ENCODE data around the gene LANCL3. TPM values are rescaled to one million over a fixed set of nuclear protein-coding genes. Genes with fewer than 3 reads are reported as not detected.

Gene LANCL3
- total RNA-seq, 1 experiment from 2014 or later = 0.03 TPM

GRCh38 chrX:37712458-37712857, 141.0 kb downstream of the LANCL3 start:
- H3K4me1 ChIP-seq (replicated peaks) = peaks cover 7% of the 10 kb centered on the region; the same call in 1 of the 2 replicates
- H3K27ac ChIP-seq = 0 out of 2 replicates have a peak overlapping the region, but pooled peaks have one; percentile 13
- H3K27me3 ChIP-seq (replicated peaks) = no peaks in the 10 kb centered on the region
- no peaks in the 10 kb centered on the region for H3K9me3 ChIP-seq (replicated peaks)
- H3K4me3 ChIP-seq = no peak overlapping the region
- DNase-seq (ENCODE audit: low read depth in 1 of 2, low spot score in 2 of 2) = peak; percentile 22 to 36
- H3K36me3 ChIP-seq = no peaks in the 10 kb centered on the region

- Histone ChIP-seq H3K9me3 (replicated peaks) (no peaks in the 10 kb centered on the region), H3K36me3 (no peaks in the 10 kb centered on the region), H3K27ac (no peak overlapping the region), H3K4me3 (no peak overlapping the region), H3K27me3 (replicated peaks) (no peaks in the 10 kb centered on the region), H3K4me1 (replicated peaks) (peaks cover 7% of the 10 kb centered on the region; the same call in 1 of the 2 replicates)
- DNase-seq (ENCODE audit: low read depth in 1 of 2, low spot score in 2 of 2) = no peak
Observed at GRCh38 chrX:37714479-37714878, 143.0 kb downstream of the LANCL3 start.

DNA sequence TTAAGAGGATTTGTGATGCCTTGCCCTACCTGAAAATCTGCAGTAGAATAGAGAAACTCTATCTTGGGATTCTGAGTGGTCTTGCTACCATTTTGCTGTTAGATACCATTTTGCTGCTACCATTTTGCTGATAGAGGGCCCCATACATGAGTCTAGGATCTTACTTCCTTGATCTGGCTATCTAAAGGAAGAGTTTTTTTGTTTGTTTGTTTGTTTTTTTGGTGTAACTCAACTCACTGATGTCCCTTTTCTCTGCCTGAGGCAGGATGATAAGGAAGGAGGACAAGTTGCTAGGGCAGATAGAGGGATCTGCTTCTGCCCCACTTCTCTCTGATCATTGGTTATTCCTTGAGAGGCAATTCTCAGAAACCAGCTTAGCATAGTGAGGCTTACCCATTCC, 145.1 kb downstream of the LANCL3 start:
- Histone ChIP-seq H3K4me3 (no peak overlapping the region), H3K4me1 (replicated peaks) (peaks cover 7% of the 10 kb centered on the region; the same call in 1 of the 2 replicates), H3K27ac (no peak overlapping the region), H3K36me3 (no peaks in the 10 kb centered on the region), H3K9me3 (replicated peaks) (no peaks in the 10 kb centered on the region), H3K27me3 (replicated peaks) (no peaks in the 10 kb centered on the region)
- DNase-seq (ENCODE audit: low read depth in 1 of 2, low spot score in 2 of 2) = no peak

GRCh38 chrX:37717708-37718107, 146.2 kb downstream of the LANCL3 start:
- H3K9me3 ChIP-seq (replicated peaks) = no peaks in the 10 kb centered on the region
- H3K36me3 ChIP-seq = no peaks in the 10 kb centered on the region
- no peaks in the 10 kb centered on the region for H3K27me3 ChIP-seq (replicated peaks)
- H3K4me1 ChIP-seq (replicated peaks) = peaks cover under 1% of the 10 kb centered on the region; the same call in 1 of the 2 replicates
- no peak for DNase-seq (ENCODE audit: low read depth in 1 of 2, low spot score in 2 of 2)
- no peak overlapping the region for H3K27ac ChIP-seq
- H3K4me3 ChIP-seq = no peak overlapping the region

DNA sequence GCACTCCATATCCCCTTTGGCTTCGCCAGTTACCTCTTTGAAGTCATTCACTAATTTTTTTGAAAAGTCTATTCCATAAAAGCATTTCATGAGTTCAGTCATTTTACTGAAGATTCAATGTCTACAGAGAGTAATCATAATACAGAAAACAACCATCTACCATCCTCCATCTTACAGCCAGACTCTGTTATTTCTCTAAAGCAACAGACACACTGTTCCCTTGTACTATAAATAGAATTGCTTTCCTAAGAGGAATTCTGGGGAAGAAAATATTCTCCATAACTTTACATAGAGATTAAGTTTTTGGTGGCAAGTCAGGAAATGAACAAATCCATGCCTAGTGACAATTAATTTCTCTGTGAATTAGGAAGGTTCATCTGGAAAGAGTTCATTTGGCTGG, 151.1 kb downstream of the LANCL3 start:
- H3K27ac ChIP-seq = no peak overlapping the region
- no peaks in the 10 kb centered on the region for H3K4me1 ChIP-seq (replicated peaks)
- H3K4me3 ChIP-seq = no peak overlapping the region
- no peaks in the 10 kb centered on the region for H3K9me3 ChIP-seq (replicated peaks)
- no peak for DNase-seq (ENCODE audit: low read depth in 1 of 2, low spot score in 2 of 2)
- no peaks in the 10 kb centered on the region for H3K27me3 ChIP-seq (replicated peaks)
- no peaks in the 10 kb centered on the region for H3K36me3 ChIP-seq

DNA sequence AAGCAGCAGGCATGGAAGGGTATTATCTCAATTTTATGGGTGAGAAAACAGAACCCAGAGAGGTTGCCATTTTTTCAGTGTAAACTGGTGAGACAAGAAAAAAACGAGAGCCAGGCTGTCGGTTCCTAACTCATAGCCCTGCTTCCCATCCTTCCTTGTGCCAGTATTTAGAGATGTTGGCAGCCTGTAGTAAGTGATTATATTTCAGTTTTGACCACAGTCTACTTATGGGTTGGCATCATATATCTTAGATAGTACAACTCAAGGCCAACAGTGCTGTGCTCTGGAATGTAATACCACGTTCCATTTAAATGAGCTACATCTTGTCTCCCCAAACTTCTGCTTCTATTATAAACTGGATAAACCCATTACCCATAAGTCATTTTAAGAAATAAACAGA, 154.9 kb downstream of the LANCL3 start:
- H3K4me3 ChIP-seq = no peak overlapping the region
- no peaks in the 10 kb centered on the region for H3K36me3 ChIP-seq
- H3K4me1 ChIP-seq (replicated peaks) = no peaks in the 10 kb centered on the region
- DNase-seq (ENCODE audit: low read depth in 1 of 2, low spot score in 2 of 2) = no peak
- H3K9me3 ChIP-seq (replicated peaks) = no peaks in the 10 kb centered on the region
- no peaks in the 10 kb centered on the region for H3K27me3 ChIP-seq (replicated peaks)
- H3K27ac ChIP-seq = no peak overlapping the region

Other genes with a start within 250 kb of the LANCL3 start
- gene PRRG1, start 222.3 kb upstream of the LANCL3 start, total RNA-seq (2014; rRNA removed; shearing (Covaris generic)) = 18.0 and 23.4 TPM in 2 replicates
- 1.9 and 2.8 TPM in 2 replicates for gene XK, start 114.1 kb downstream of the LANCL3 start, total RNA-seq (2014; rRNA removed; shearing (Covaris generic))
- gene CYBB, start 208.4 kb downstream of the LANCL3 start, total RNA-seq (2014; rRNA removed; shearing (Covaris generic)) = 0.24 and 0.34 TPM in 2 replicates